Limb (tissue), 2 donors: ENCODE results near the gene QRFP.
A peak's percentile ranks its signal among the peaks of the same experiment; 100 is the strongest.

Source experiments
- DNase-seq, 2 donors: peaks; one replicate each; pipeline ENCODE4 v3.0.0-alpha.2; 2016; ENCODE audit errors: extremely low spot score in 2 of 2

QRFP gene

DNA sequence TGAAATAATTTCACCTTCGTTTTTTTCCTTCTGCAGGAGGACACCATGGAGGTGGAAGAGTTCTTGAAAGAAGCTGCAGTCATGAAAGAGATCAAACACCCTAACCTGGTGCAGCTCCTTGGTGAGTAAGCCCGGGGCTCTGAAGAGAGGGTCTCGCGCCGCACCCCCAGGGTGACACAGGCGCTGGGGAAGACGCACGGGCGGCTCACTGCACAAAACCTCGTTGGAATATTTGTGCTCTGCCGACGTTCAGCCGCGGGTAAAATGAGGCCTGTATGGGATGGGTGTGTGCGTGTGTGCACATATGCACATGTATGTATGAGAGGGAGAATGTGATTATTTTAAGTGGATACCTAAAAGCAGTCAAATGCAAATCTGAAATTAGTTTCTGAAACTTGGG, 24.5 kb downstream of the QRFP start:
- no peak for DNase-seq

- DNase-seq, result no peak
Measured at GRCh38 chr9:130871395-130872062, 25.1 kb downstream of the QRFP start.

- no peak for DNase-seq
Measured at GRCh38 chr9:130870491-130871381, 25.9 kb downstream of the QRFP start.

DNA sequence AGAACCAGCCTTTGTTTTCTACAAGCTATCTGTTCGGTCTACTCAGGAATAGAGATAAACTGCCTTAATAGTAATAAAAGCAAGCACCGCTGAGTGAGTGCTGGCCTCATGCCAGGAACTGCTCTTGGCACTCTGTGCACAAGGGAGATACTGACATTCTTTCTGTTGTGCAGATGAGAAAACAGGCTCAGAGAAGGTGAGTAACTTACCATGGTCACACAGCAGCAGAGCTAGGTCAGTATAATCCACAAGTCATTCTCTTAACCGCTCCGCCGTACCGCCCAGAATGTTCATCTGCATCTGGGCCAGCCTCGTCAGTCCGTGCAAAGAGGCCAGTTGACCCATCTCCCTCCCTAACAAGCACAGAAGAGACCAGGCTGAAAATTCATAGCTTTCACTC, 27.4 kb downstream of the QRFP start:
- DNase-seq, result no peak

GRCh38 chr9:130868230-130868629, 28.4 kb downstream of the QRFP start:
- no peak for DNase-seq

DNA sequence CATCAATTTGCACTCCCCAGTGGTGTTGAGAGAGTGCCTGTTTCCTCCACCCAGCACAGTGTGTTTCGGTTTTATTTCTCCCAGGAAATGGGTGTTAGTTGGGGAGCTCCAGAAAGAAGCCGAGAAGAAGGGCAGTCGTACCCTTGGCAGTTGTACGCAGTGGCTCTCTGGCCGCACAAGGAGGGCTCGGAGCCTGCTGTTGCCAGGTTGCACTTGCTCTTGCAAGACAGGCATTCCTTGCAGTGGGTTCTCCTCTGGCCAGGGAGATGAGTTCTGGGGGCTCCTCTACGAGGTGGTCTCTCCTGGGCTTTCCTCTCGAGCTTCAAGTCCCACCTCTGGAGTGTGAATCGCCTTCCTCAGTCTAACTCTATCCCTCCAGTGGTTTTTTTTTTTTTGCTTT, 29.1 kb downstream of the QRFP start:
- DNase-seq, result no peak

- peak; percentile 80 to 85 for DNase-seq
Measured at GRCh38 chr9:130866474-130866965, 30.1 kb downstream of the QRFP start.

GRCh38 chr9:130865921-130866320, 30.7 kb downstream of the QRFP start:
- DNase-seq, result no peak

DNA sequence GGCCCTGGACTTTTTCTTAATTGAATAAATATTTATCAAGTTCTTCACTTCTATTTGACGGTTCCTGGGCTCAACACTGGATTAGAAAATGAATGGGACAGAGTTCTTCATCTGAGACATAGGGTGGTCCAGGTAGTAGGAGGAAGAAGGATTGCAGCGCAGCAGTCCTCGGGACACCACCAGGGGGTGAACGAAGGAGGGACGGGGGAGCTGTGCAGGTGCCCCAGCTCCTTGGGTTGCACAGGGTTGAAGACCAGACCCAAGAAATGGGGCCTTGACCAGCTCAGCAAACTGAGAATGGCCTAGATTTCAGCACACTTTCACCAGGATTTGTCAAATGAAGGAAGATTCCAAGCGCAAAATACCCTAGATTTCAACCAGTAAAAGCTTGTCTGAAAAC, 32.1 kb downstream of the QRFP start:
- DNase-seq, result no peak

- DNase-seq, result no peak
Measured at GRCh38 chr9:130862747-130863146, 33.9 kb downstream of the QRFP start.

- no peak for DNase-seq
Measured at GRCh38 chr9:130862217-130862616, 34.4 kb downstream of the QRFP start.

DNA sequence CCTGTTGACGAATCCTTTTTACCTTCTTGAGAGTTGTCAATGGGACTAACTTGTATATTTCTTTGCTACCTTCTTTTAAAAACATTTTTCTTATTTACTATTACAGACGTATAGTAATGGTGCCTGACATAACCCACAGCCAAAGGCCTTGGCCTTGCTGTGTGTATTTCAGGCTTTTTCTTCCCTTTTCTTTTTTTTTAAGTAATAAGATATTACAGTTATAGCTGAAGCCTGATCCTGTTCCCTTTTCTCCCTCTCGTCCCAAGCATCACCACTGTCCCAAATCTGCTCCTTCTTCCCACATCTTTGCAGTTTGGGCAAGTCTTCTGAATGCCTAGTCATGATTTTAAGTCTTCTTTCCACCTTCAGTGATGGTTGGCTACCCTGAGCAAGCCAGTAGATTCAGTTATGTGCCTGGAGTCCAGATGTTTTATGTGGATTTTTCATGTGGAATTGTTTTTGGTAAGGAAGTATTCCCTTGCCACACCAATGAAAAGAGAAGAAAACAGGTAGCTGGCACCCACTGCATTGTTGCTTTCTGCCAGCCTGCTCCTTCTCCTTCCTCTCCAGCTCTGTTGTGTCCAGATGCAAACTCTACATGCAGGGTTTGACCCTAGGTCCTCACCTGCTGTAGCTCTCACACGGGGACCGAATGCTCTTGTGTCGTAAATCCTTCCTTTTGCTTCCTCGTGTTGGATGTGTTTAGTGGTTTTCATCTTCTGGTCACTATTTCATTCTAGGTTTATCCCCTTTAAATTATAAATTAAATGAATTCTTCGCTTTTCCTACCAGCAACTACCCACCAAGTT, 35.0 kb downstream of the QRFP start:
- no peak for DNase-seq

GRCh38 chr9:130860458-130861316, 35.9 kb downstream of the QRFP start:
- DNase-seq, result peak; percentile 66 to 75

DNA sequence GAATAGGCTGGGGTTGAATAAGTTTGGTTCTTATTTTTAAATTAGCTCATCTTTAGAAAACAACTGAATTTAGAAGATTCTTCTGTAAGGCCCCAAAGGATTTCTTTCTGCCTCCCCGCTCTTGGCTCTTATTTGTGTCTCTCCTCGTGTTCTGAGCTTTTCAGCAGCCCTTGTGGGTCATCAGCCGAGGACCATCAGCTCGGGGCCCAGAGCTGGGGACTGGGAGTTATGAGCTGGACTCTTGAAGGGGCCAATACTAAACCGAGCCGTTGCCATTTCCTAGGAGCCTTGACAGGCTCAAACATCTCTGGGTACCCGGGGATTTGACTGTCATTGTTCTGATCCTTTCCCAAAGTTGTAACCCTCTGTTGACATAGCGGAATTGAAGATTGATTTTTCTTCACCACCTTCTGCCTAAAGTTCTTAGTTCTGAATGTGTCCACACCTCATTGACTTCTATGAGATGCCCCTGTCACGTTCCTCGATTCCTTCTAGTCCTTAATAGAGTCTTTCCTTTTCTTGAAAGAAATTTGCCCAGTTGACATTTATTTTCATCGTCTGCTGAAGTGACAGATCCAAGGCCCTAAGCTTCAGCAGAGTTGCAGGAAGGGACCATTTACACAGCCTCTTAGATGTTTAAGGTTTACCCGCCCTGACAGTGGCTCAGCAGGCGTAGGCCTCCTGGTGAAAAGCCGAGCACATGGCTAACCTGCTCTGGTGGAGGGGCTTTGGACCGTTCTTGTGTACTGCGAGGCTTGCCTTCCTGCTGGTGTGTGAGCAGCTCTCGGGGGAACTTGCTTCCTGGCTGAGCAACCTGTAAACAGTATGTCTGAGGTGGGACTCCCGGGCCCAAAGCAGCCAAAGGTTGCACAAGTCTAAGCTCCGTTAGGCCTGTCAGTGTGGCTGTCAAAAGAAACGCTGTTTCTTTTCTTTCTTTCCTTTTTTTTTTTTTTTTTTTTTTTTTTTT, 37.6 kb downstream of the QRFP start:
- DNase-seq, result no peak

DNA sequence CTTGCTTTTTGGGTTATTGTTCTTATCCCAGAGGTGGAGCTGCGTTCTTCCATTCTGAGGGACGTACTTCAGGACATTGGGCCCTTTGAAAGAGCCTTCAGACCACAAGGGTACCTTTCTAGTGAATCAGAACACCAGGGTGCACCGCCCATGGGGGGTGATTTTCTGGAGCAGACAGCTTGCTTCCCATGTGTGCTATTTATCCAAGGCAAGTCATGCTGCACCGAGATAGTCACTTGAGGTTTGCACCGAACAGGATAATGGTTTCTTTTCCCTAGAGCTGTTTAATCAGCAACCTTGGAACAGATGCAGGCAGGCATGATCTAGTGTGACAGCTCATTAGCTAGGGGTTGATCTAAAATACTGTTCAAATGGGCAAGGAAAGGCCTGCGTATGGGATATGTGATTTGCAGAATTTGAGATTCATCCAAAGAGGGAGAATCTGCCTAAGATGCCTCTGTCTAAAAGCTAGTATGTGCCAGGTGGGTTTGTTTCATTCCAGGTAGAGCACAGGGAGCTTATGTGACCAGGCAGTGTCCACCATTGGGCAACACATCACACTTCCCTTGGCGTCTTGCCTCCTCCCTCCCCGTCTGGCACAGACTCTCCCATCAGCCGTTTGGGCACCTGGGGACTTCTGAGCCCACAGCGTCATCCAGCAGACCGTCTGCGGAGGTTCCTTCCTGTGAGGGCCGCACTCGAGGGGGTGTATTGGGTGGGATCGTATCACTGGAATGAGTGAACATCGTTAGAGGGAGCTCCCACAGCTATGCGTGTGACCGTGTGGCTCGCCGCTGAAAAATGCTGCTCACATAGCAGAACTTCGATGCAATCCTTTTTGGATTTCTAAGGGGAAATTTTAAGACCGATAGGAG, 38.5 kb downstream of the QRFP start:
- peak in 1 of 2 donors; percentile 61 for DNase-seq

DNA sequence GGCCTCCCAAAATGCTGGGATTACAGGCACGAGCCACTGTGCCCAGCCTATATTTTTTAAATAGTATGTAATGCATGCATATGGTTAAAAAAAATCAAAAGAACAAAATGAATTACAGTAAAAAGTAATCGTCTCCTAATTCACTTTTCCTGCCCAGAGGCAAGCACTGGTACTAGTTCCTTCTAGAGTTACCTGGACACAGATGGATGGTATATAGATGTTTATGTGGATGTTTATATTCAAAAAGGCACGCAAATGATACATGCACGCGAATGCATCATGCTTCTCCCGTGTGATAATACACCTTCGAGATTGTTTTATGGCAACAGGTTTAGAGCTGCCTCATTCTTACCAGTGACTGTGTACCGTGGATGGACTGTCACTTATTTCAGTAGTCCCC, 40.1 kb downstream of the QRFP start:
- DNase-seq, result no peak

GRCh38 chr9:130854835-130855234, 41.8 kb downstream of the QRFP start:
- DNase-seq, result no peak

- DNase-seq, result no peak
Measured at GRCh38 chr9:130854092-130854491, 42.5 kb downstream of the QRFP start.

DNA sequence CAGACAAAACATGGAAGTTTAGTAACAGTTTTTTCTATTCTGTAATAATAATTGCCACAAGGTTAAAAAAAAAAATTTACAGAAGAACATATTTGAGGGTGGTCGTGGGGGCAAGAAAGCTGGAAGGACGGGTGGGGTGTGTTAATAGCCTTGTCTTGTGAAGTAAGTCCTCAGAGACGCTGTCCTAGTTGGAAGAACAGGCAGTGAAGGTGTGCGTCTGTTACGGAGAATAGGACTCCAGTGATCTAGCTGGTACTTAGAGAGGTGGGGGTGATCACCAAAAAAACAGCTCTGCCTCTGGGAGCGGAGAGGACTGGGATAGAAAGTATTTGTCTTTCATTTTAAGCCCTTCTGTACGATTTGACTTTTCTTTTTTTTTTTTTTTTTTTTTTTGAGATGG, 43.8 kb downstream of the QRFP start:
- no peak for DNase-seq
